Measurements from ENCODE around the gene GORASP1.

The GORASP1 gene

DNA sequence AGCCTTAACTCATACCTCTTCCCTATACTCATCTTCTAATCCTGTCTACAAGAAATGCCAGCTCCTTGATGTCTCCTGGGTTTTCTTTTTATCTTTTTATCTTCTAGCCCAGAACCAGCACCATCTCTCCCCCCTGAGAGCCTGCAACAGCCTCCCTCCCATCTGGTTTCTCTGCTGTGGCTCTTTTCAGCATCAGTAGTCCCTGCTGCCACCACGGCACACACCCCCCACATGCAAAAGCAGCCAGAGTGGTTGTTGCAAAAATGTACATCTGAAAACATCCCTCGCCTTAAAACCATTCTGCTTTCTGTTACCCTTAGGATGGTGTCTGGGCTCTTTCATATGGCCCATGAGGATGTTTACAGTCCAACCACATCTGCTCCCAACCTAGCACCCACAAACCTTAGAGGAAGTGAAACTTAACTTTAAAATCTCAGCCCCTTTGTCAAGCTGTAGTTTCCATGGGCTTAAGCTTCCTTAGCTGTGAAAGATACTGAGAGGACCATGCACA, 828 bp upstream of the GORASP1 start:
- Mint-ChIP-seq H3K27ac (peak overlapping the region; percentile 85), H3K27me3 (ENCODE audit: low read depth) (no peaks in the 10 kb centered on the region), H3K36me3 (ENCODE audit: low read depth) (peaks cover 4% of the 10 kb centered on the region), H3K9me3 (no peaks in the 10 kb centered on the region), H3K4me3 (peak overlapping the region; percentile 90), H3K4me1 (ENCODE audit: low read depth) (peaks cover 34% of the 10 kb centered on the region)
- DNase-seq (ENCODE audit: low spot score), result peak; percentile 16

- Mint-ChIP-seq H3K36me3 (ENCODE audit: low read depth) (peaks cover 7% of the 10 kb centered on the region), H3K4me3 (peak overlapping the region; percentile 84), H3K9me3 (no peaks in the 10 kb centered on the region), H3K4me1 (ENCODE audit: low read depth) (peaks cover 43% of the 10 kb centered on the region), H3K27me3 (ENCODE audit: low read depth) (no peaks in the 10 kb centered on the region), H3K27ac (no peak overlapping the region)
- DNase-seq (ENCODE audit: low spot score), result no peak
Measured at GRCh38 chr3:39106851-39107387, 508 bp downstream of the GORASP1 start.

- Mint-ChIP-seq H3K4me1 (ENCODE audit: low read depth) (peaks cover 43% of the 10 kb centered on the region), H3K27me3 (ENCODE audit: low read depth) (no peaks in the 10 kb centered on the region), H3K36me3 (ENCODE audit: low read depth) (peaks cover 7% of the 10 kb centered on the region), H3K27ac (peak overlapping the region; percentile 21), H3K4me3 (peak overlapping the region; percentile 84), H3K9me3 (no peaks in the 10 kb centered on the region)
- DNase-seq (ENCODE audit: low spot score), result no peak
Measured at GRCh38 chr3:39106281-39106811, 1.1 kb downstream of the GORASP1 start.

GRCh38 chr3:39105687-39106063, 1.8 kb downstream of the GORASP1 start:
- Mint-ChIP-seq H3K27me3 (ENCODE audit: low read depth) (no peaks in the 10 kb centered on the region), H3K4me1 (ENCODE audit: low read depth) (peaks cover 45% of the 10 kb centered on the region), H3K9me3 (no peaks in the 10 kb centered on the region), H3K36me3 (ENCODE audit: low read depth) (peaks cover 10% of the 10 kb centered on the region), H3K27ac (peak overlapping the region; percentile 21), H3K4me3 (peak overlapping the region; percentile 84)
- DNase-seq (ENCODE audit: low spot score), result no peak

GRCh38 chr3:39104961-39105686, 2.3 kb downstream of the GORASP1 start:
- peak overlapping the region; percentile 9 for H3K27ac Mint-ChIP-seq
- peaks cover 45% of the 10 kb centered on the region for H3K4me1 Mint-ChIP-seq (ENCODE audit: low read depth)
- no peaks in the 10 kb centered on the region for H3K9me3 Mint-ChIP-seq
- H3K27me3 Mint-ChIP-seq (ENCODE audit: low read depth), result no peaks in the 10 kb centered on the region
- H3K4me3 Mint-ChIP-seq, result no peak overlapping the region
- DNase-seq (ENCODE audit: low spot score), result no peak
- peaks cover 10% of the 10 kb centered on the region for H3K36me3 Mint-ChIP-seq (ENCODE audit: low read depth)

DNA sequence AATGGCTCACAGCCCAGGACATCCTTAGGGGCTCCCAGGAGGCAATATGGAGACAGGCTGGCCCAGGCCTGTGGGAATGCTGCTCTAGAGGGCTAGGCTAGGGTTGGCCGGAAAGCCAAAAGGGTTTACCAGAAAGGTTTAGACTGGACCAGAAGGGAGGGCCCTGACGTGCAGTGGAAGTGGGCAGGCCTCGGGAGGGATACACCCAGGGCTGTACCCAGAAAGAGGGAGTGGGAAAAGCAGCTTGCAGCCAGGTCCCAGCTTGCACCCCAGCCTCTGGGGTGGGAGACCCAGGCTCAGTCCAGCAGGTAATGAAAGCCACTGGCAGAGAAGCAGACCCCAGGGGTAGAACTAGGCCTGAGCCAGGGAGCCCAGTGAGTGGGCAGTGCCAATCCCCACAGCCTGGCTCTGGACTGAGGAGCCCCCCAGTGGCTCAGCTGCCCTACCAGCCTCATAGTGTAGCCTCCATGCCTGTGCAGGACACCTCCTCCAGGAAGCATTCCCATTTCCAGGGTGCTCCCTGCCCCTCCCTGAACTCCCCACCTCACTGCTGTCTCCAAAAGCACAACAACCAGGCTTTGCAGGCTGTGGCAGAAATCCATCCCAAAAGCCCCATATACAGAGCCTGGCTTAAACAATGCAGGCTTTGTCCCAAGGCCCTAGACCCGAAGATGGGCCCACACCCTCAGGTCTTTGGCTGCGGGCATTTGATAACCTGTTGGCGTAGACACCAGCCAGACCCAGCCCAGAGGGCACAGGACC, 3.5 kb downstream of the GORASP1 start:
- H3K4me3 Mint-ChIP-seq, result no peak overlapping the region
- H3K27ac Mint-ChIP-seq, result no peak overlapping the region
- DNase-seq (ENCODE audit: low spot score), result no peak
- no peaks in the 10 kb centered on the region for H3K9me3 Mint-ChIP-seq
- peaks cover 41% of the 10 kb centered on the region for H3K4me1 Mint-ChIP-seq (ENCODE audit: low read depth)
- H3K36me3 Mint-ChIP-seq (ENCODE audit: low read depth), result peaks cover 10% of the 10 kb centered on the region
- H3K27me3 Mint-ChIP-seq (ENCODE audit: low read depth), result no peaks in the 10 kb centered on the region

- DNase-seq (ENCODE audit: low spot score), result no peak
- Mint-ChIP-seq H3K27me3 (ENCODE audit: low read depth) (no peaks in the 10 kb centered on the region), H3K4me1 (ENCODE audit: low read depth) (peaks cover 34% of the 10 kb centered on the region), H3K4me3 (no peak overlapping the region), H3K36me3 (ENCODE audit: low read depth) (peaks cover 10% of the 10 kb centered on the region), H3K9me3 (no peaks in the 10 kb centered on the region), H3K27ac (no peak overlapping the region)
Measured at GRCh38 chr3:39103324-39103693, 4.1 kb downstream of the GORASP1 start.

GRCh38 chr3:39102504-39103323, 4.7 kb downstream of the GORASP1 start:
- H3K27ac Mint-ChIP-seq, result no peak overlapping the region
- no peaks in the 10 kb centered on the region for H3K9me3 Mint-ChIP-seq
- no peak for DNase-seq (ENCODE audit: low spot score)
- H3K36me3 Mint-ChIP-seq (ENCODE audit: low read depth), result peaks cover 8% of the 10 kb centered on the region
- H3K27me3 Mint-ChIP-seq (ENCODE audit: low read depth), result no peaks in the 10 kb centered on the region
- H3K4me1 Mint-ChIP-seq (ENCODE audit: low read depth), result peaks cover 28% of the 10 kb centered on the region
- H3K4me3 Mint-ChIP-seq, result no peak overlapping the region

GRCh38 chr3:39101022-39101689, 6.3 kb downstream of the GORASP1 start:
- no peak for DNase-seq (ENCODE audit: low spot score)
- H3K9me3 Mint-ChIP-seq, result no peaks in the 10 kb centered on the region
- peaks cover 22% of the 10 kb centered on the region for H3K4me1 Mint-ChIP-seq (ENCODE audit: low read depth)
- H3K27me3 Mint-ChIP-seq (ENCODE audit: low read depth), result no peaks in the 10 kb centered on the region
- H3K4me3 Mint-ChIP-seq, result no peak overlapping the region
- peaks cover 12% of the 10 kb centered on the region for H3K36me3 Mint-ChIP-seq (ENCODE audit: low read depth)
- H3K27ac Mint-ChIP-seq, result no peak overlapping the region

DNA sequence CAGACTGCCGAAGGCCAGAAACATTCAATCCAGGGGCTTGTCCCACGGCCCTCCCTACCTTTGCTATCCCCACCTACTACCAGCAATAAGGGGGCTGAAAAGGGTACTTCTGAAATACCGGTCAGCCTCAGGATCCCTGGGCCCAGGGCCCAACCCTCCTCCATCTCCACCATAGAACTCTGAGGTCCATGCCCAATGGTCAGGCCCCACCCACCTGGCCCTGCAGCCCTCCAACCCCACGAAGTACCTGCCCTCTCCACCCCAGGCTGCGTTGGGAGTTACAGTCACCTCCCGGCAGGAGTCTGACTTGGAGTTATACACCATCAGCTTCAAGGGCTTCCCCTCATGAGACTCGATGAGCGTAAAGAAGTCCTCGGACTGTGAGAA, 6.9 kb downstream of the GORASP1 start:
- Mint-ChIP-seq H3K4me1 (ENCODE audit: low read depth) (peaks cover 16% of the 10 kb centered on the region), H3K4me3 (no peak overlapping the region), H3K36me3 (ENCODE audit: low read depth) (peaks cover 12% of the 10 kb centered on the region), H3K27me3 (ENCODE audit: low read depth) (no peaks in the 10 kb centered on the region), H3K27ac (no peak overlapping the region), H3K9me3 (no peaks in the 10 kb centered on the region)
- DNase-seq (ENCODE audit: low spot score), result no peak

- Mint-ChIP-seq H3K36me3 (ENCODE audit: low read depth) (peaks cover 15% of the 10 kb centered on the region), H3K27ac (no peak overlapping the region), H3K9me3 (no peaks in the 10 kb centered on the region), H3K4me3 (no peak overlapping the region), H3K4me1 (ENCODE audit: low read depth) (peaks cover 12% of the 10 kb centered on the region), H3K27me3 (ENCODE audit: low read depth) (no peaks in the 10 kb centered on the region)
- no peak for DNase-seq (ENCODE audit: low spot score)
Measured at GRCh38 chr3:39099738-39100499, 7.5 kb downstream of the GORASP1 start.

- peaks cover 16% of the 10 kb centered on the region for H3K36me3 Mint-ChIP-seq (ENCODE audit: low read depth)
Measured at GRCh38 chr3:39099242-39099641, 8.2 kb downstream of the GORASP1 start.

More at GRCh38 chr3:39099242-39099641, 8.2 kb downstream of the GORASP1 start:
- Mint-ChIP-seq H3K4me1 (ENCODE audit: low read depth) (peaks cover 11% of the 10 kb centered on the region), H3K9me3 (no peaks in the 10 kb centered on the region), H3K4me3 (no peak overlapping the region), H3K27ac (no peak overlapping the region), H3K27me3 (ENCODE audit: low read depth) (no peaks in the 10 kb centered on the region)
- no peak for DNase-seq (ENCODE audit: low spot score)
